ENCODE measurements around the gene SIGLEC12.

The SIGLEC12 gene

DNA sequence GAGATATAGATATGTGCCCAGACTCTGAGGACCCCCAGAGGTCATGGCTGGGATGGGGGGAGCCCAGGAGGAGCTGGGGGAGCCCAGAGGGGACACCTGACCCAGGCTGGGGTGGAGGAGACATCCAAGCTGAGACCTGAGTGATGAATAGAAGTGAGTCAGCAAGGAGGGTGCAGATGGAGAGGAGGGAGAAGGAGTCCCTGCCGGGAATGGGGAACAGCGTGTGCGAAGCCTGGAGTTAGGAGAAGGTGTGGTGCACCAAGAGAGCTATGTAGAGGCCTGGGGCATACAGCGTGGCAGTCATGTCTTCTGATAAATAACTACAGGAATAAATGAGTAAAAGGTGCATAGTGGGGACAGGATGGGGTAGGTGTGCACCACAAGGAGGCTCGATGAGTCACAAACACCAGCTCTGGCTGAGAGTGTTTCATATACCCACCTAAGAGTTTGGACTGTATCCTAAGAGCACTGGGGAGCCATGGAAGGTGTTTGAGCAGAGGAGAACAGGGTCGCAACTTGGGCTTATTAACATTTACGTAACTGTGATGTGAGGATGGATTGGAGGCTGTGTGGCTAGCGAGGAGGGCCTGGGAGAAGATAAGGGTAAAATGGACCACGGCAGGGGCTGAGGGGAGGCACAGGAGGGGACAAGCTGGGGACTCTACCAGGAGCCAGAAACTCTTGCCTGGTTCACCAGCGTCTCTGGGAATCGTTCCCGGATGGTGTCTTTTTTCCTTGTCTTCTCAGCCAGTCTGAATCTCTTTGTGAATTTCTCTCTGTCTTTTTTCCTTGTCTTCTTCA lies 21.9 kb downstream of the SIGLEC12 start:
- peak; percentile 56 to 87 for ATAC-seq

GRCh38 chr19:51478381-51479234 lies 23.0 kb downstream of the SIGLEC12 start, which contains the start of gene CEACAM18:
Gene CEACAM18, plus strand, starts transcription at chr19:51478539.
- ATAC-seq = no peak

DNA sequence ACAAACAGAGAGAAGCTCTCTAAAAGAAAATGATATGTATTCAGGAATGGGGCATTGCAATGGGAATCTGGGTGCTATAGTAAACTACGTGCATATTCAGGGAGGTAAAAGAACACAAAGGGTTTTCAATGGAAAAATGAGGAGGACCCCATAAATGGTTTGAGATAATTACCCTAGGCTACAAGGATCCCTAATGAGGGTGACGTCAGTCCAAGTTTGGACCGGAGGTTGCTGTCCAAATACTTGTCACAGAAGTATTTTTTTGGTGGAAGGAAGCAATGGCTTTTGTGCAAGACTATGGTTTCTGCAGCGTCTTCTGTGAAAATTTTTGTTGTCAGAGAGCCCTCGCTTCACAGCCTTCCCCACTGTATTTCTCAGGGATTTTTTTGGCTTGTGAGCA lies 24.3 kb downstream of the SIGLEC12 start:
- ATAC-seq = no peak

GRCh38 chr19:51476164-51476563 lies 25.4 kb downstream of the SIGLEC12 start:
- ATAC-seq = no peak

- ATAC-seq = peak; percentile 78 to 79
Observed at GRCh38 chr19:51473009-51473707, 28.4 kb downstream of the SIGLEC12 start.

DNA sequence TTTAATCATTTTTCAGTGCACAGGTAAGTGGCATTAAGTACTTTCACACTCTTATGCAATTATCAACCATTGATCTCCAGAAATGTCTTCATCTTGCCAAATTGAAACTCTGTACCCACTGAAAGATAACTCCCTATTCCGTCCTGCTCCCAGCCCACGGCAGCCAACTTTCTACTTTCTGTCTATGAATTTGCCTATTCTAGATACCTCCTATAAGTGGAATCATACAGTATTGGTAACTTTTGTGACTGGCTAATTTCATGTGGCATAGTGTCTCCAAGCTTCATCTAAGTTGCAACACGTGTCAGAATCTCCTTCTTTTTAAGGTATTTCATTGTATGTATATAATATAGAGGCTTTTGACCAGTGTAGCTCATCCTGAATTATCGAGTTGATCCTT lies 29.0 kb downstream of the SIGLEC12 start:
- ATAC-seq = no peak

DNA sequence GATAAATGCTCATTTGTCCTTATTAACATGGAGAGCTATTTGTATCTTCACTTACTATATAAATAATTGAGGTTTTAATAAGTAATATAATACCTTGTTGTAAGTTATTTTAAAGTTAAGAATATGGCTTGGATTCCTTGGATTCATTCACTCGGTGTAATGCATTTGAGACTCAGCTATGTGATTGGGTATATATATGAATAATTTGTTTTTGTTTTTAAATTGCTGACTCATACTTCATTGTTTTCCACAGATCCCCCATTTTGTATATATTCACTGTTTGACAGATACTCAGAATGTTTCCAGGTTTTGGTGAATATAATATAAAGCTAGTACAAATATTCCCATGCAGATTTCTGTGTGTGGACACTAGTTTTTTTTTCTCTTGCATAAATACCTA lies 30.1 kb downstream of the SIGLEC12 start:
- ATAC-seq = no peak

GRCh38 chr19:51470966-51471365 lies 30.6 kb downstream of the SIGLEC12 start:
- ATAC-seq = no peak

GRCh38 chr19:51469629-51470028 lies 32.0 kb downstream of the SIGLEC12 start:
- no peak for ATAC-seq

DNA sequence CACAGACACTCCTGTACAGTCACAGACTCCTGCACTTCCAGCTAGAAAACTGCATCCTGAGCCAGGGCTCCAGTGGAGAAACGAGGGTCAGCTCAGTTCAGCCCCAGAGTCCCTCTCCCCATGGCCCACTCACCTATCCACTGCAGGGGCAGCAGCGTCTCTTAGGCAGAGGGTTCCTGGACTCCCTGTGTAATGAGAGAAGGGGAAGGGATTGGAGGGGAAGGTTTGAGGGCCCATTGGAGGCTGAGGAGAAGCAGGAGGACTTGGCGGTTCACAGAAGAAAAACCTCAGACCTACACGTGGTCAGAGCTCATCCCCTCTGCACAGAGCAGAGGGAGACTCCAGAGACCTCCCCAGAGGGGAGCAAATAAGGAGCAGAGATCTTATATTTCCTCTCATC lies 32.4 kb downstream of the SIGLEC12 start:
- ATAC-seq = no peak

- ATAC-seq = no peak
Observed at GRCh38 chr19:51468545-51468920, 33.1 kb downstream of the SIGLEC12 start.

DNA sequence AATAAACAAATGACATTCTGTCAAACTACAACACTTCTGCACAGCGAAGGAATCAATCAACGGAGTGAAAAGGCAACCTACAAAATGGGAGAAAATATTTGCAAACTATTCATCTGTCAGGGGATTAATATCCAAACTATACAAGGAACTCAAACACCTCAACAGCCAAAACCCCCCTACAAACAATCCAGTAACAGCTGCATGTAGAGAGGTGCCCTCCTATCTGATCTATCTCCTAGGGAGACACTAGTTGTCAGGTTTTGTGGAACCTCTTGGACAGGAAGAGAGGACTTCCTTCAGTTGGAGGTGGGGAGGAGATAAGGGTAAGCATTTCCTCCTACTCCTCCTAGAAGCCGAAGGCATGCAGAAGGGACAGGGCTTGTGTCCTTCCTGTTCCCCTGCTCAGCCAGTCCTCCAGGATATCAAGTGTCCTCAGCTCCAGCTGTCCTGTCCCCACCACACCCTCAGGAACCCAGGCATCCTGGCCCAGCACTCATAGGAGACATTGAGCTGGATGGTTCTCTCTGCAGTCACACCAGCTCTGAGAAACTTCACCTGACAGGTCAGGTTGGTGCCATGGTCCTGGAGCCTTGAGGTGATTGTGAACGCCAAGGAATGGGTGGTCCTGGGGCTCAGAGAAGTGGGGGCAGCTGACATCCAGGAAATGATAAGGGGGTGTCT lies 33.6 kb downstream of the SIGLEC12 start:
- ATAC-seq = no peak

GRCh38 chr19:51466723-51467122 lies 34.9 kb downstream of the SIGLEC12 start:
- no peak for ATAC-seq

GRCh38 chr19:51463976-51464581 lies 37.5 kb downstream of the SIGLEC12 start:
- ATAC-seq = peak in 1 of 2 donors; percentile 46

- no peak for ATAC-seq
Observed at GRCh38 chr19:51462681-51463080, 38.9 kb downstream of the SIGLEC12 start.

DNA sequence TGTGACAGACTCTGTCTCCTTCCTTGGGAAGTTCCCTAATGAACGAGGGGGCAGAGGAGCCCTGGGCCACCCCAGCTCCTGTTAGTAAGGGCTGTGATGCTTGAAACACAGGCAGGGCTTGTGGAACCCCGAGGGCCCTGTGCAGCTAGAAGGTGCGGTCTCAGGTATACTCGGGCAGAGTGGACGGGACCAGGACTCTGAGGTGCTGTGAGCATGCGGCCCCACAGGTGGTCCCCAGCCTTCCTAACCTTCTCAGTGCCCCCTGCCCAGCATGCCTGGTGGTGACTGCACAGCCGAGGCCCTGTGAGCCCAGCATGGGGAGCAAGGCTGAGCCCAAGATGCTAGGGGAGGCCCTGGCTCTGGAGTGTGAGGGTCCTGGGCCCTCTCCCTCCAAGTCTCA lies 39.3 kb downstream of the SIGLEC12 start:
- ATAC-seq = no peak

DNA sequence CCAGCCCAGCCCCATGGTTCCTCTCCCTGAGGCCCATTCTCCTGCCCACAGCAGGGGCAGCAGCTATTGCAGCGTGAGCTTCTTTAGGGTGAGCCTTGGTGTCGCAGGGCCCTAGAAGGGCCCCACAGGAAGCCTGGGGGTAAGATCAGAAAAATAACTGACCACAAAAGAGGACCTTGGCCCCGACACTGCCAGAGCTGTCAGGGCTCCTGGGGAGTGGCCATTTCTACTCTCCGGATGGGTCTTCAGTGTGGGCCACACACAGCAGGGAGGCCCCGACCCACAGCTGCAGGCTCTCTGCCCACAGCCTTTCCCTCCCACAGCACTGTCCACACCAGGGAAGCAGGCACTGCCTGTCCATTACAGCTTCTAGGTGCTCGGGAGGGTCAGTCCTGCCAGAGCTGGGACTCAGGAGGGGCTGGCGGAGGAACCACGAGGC lies 39.9 kb downstream of the SIGLEC12 start:
- peak in 1 of 2 donors; percentile 5 for ATAC-seq

- ATAC-seq = no peak
Observed at GRCh38 chr19:51460164-51460992, 41.2 kb downstream of the SIGLEC12 start.

DNA sequence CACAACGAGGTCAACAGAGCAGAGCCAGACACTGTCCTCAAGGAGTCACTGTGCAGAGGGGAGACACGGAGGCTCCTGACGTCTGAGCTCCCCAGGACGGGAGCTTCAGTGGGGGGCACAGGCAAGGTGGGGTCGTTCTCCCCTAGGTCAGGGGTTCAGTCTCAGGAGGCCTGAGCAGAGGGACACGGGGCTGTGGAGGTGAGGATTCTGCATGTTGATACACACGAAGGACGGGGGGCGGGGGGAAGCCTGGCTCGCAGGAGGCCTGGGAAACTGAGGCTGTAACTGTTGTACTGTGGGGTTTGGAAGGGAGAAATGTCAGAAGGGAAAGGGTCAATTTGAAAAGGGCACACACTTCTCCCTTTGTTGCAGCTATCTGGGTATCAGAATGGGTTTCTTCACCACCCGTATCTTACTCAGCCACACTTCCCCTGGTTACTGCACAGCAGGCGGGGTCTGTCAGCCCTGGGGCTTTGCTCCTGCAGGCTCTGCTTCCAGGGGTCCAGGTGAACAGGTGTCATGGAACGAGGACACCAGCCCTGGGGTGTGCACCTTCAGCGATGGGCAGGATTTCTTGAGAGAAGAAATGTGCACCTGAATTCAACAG lies 42.6 kb downstream of the SIGLEC12 start:
- ATAC-seq = no peak

- ATAC-seq = no peak
Observed at GRCh38 chr19:51458051-51458645, 43.5 kb downstream of the SIGLEC12 start, which contains the start of gene SIGLEC8. Gene SIGLEC8, minus strand, starts transcription at chr19:51458454. Its CDS starts 67 bp downstream, at chr19:51458387.
